Measurements from ENCODE around the gene DLX6. TPM values are rescaled to one million over a fixed set of nuclear protein-coding genes. Genes with fewer than 3 reads are reported as not detected.

The DLX6 gene
- total RNA-seq, 2 donors from 2014 or later = not detected

- H3K36me3 ChIP-seq = no peaks in the 10 kb centered on the region
- DNase-seq = no peak
- intact Hi-C loops (cut with DNase I) = no loop called here
- H3K4me3 ChIP-seq = no peak overlapping the region
- no peak for TF ChIP-seq CTCF (IDR thresholded peaks at IDR 0.05)
- no peak overlapping the region for H3K9ac ChIP-seq (ENCODE audit: low read depth in 2 of 2, low read length in 2 of 2)
- no peak overlapping the region for H3K27ac ChIP-seq
- peaks cover 93% of the 10 kb centered on the region for H3K27me3 ChIP-seq
- H3K9me3 ChIP-seq = no peaks in the 10 kb centered on the region
- H3K4me1 ChIP-seq = peaks cover 4% of the 10 kb centered on the region
These were observed 4.7 kb downstream of the DLX6 start for GRCh38 chr7:97009753-97010732.

GRCh38 chr7:97011104-97011503 lies 5.8 kb downstream of the DLX6 start:
- H3K36me3 ChIP-seq = no peaks in the 10 kb centered on the region
- no peaks in the 10 kb centered on the region for H3K9me3 ChIP-seq
- no peak overlapping the region for H3K4me3 ChIP-seq
- H3K4me1 ChIP-seq = no peaks in the 10 kb centered on the region
- DNase-seq = no peak
- peaks cover 93% of the 10 kb centered on the region for H3K27me3 ChIP-seq
- intact Hi-C loops (cut with DNase I) = no loop called here
- TF ChIP-seq CTCF (IDR thresholded peaks at IDR 0.05) = no peak
- H3K9ac ChIP-seq (ENCODE audit: low read depth in 2 of 2, low read length in 2 of 2) = no peak overlapping the region
- no peak overlapping the region for H3K27ac ChIP-seq

GRCh38 chr7:97011536-97012364 lies 6.4 kb downstream of the DLX6 start:
- no peak for TF ChIP-seq CTCF (IDR thresholded peaks at IDR 0.05)
- H3K36me3 ChIP-seq = no peaks in the 10 kb centered on the region
- peaks cover 94% of the 10 kb centered on the region for H3K27me3 ChIP-seq
- DNase-seq = no peak
- no peaks in the 10 kb centered on the region for H3K4me1 ChIP-seq
- no peaks in the 10 kb centered on the region for H3K9me3 ChIP-seq
- H3K4me3 ChIP-seq = no peak overlapping the region
- intact Hi-C loops (cut with DNase I) = no loop called here
- H3K9ac ChIP-seq (ENCODE audit: low read depth in 2 of 2, low read length in 2 of 2) = no peak overlapping the region
- H3K27ac ChIP-seq = no peak overlapping the region

- Histone ChIP-seq H3K36me3 (no peaks in the 10 kb centered on the region), H3K27ac (no peak overlapping the region), H3K9ac (ENCODE audit: low read depth in 2 of 2, low read length in 2 of 2) (no peak overlapping the region), H3K27me3 (peaks cover 94% of the 10 kb centered on the region), H3K4me1 (no peaks in the 10 kb centered on the region), H3K9me3 (no peaks in the 10 kb centered on the region), H3K4me3 (no peak overlapping the region)
- no peak for DNase-seq
- intact Hi-C loops (cut with DNase I) = no loop called here
- TF ChIP-seq CTCF (IDR thresholded peaks at IDR 0.05) = no peak
These were observed 7.2 kb downstream of the DLX6 start for GRCh38 chr7:97012365-97013133.

All from colonic mucosa (tissue), 4 donors.